Esophagus squamous epithelium (tissue), 4 donors: ENCODE measurements around the gene LCE2C.

Source experiments
- CTCF ChIP-seq, 6 experiments: fragments of 450-650 bp in 4 of 6; fragments of 200-600 bp in 2 of 6; sonication (generic) in 2 of 6; IDR thresholded peaks; one replicate each; pipeline ENCODE4 v1.5.1; 2016 to 2019; ENCODE audit warnings: antibody characterized with exemption in 6 of 6, mild to moderate bottlenecking in 4 of 6, moderate library complexity in 4 of 6
- POLR2A ChIP-seq, 4 donors: fragments of 450-650 bp; IDR thresholded peaks; one replicate each; pipeline ENCODE4 v1.6.1; 2017; ENCODE audit warnings: antibody characterized with exemption in 4 of 4, mild to moderate bottlenecking in 4 of 4, moderate library complexity in 3 of 4

GRCh38 chr1:152725261-152725660, 50.2 kb downstream of the LCE2C start:
- TF ChIP-seq CTCF (IDR thresholded peaks at IDR 0.05): no peak
- no peak for TF ChIP-seq POLR2A (IDR thresholded peaks at IDR 0.05)
